Caco-2 (cell line): ENCODE measurements around the gene INPP5J. TPM values are rescaled to one million over a fixed set of nuclear protein-coding genes. Genes with fewer than 3 reads are reported as not detected.

Experiments used
- BruUV-seq: library from RNA; stranded (reverse); fragments of 400-500 nt; replicated peaks from 2 replicates; lab custom pipeline; 2021; lab: Mats Ljungman, UMichigan
- CTCF ChIA-PET: fragments of 300-600 bp; sonication (Branson Sonifier 250); formaldehyde crosslinking; loops from one replicate; lab custom pipeline; 2022; ENCODE audit warnings: antibody characterized with exemption; lab: Charles Lee
- POLR2A ChIA-PET: fragments of 300-600 bp; sonication (Branson Sonifier 250); formaldehyde crosslinking; loops from one replicate; lab custom pipeline; 2022; ENCODE audit warnings: antibody characterized with exemption; lab: Charles Lee
- DNase-seq, 2 experiments: peaks; one replicate each; pipeline versions ENCODE4 v3.0.0 to v3.0.0-alpha.2; 2020 to 2022
- H3K27me3 ChIP-seq: replicated peaks from 2 replicates; pipeline ENCODE4 v1.6.0; 2011; ENCODE audit warnings: low read length; ENCODE audit not compliant: control insufficient read depth, insufficient read depth
- H3K36me3 ChIP-seq: 2 replicates; pipeline ENCODE4 v1.5.1; 2011; ENCODE audit warnings: low read length; ENCODE audit not compliant: control insufficient read depth, insufficient read depth
- H3K4me1 ChIP-seq: fragments of 250-450 bp; sonication (Bioruptor Pico); 2 replicates; pipeline ENCODE4 v1.5.1; 2020; ENCODE audit warnings: mild to moderate bottlenecking
- H3K4me3 ChIP-seq: 2 replicates; pipeline ENCODE4 v1.5.1; 2011; ENCODE audit warnings: low read depth, mild to moderate bottlenecking, control low read depth, low read length
- H3K9me3 ChIP-seq: fragments of 250-450 bp; sonication (Bioruptor Pico); 2 replicates; pipeline ENCODE4 v1.5.1; 2020; ENCODE audit warnings: mild to moderate bottlenecking, moderate library complexity
- H3K27ac Mint-ChIP-seq: one replicate; pipeline ENCODE4 v1.8.0; 2022; ENCODE audit warnings: mixed read lengths; ENCODE audit not compliant: unreplicated experiment
- H3K27me3 Mint-ChIP-seq: one replicate; pipeline ENCODE4 v1.8.0; 2022; ENCODE audit warnings: mixed read lengths; ENCODE audit not compliant: insufficient read depth, unreplicated experiment
- H3K36me3 Mint-ChIP-seq: one replicate; pipeline ENCODE4 v1.8.0; 2022; ENCODE audit warnings: mild to moderate bottlenecking, mixed read lengths; ENCODE audit not compliant: insufficient read depth, unreplicated experiment
- H3K4me1 Mint-ChIP-seq: one replicate; pipeline ENCODE4 v1.8.0; 2022; ENCODE audit warnings: low read depth, mixed read lengths; ENCODE audit not compliant: unreplicated experiment
- H3K4me3 Mint-ChIP-seq: one replicate; pipeline ENCODE4 v1.8.0; 2022; ENCODE audit warnings: mild to moderate bottlenecking, moderate library complexity, mixed read lengths; ENCODE audit not compliant: unreplicated experiment
- H3K9me3 Mint-ChIP-seq: one replicate; pipeline ENCODE4 v1.8.0; 2022; ENCODE audit warnings: mixed read lengths; ENCODE audit not compliant: unreplicated experiment
- intact Hi-C: fragments of 100-400 bp; cut with micrococcal nuclease; formaldehyde crosslinking; loops from one replicate; pipeline ENCODE4 v1.10.0; 2022; ENCODE audit not compliant: unreplicated experiment
- total RNA-seq: library from RNA; stranded (reverse); gene quantifications from 2 replicates; pipeline ENCODE4 v1.2.3, GENCODE V29; 2022
- TF ChIP-seq, protein P1 (sequence below), 2 experiments: fragments of 200-600 bp in 1 of 2; IDR thresholded peaks; 1 replicate in 1 of 2; 2 replicates in 1 of 2; pipeline versions ENCODE4 v1.5.1 to v1.8.0; 2011 to 2022; ENCODE audit warnings: antibody characterized with exemption in 1 of 2, control low read depth in 1 of 2, inconsistent platforms in 1 of 2, low read depth in 1 of 2, low read length in 1 of 2, mild to moderate bottlenecking in 1 of 2, moderate library complexity in 1 of 2; ENCODE audit not compliant: insufficient read depth in 1 of 2, severe bottlenecking in 1 of 2, unreplicated experiment in 1 of 2

The INPP5J gene
- total RNA-seq, 1 experiment from 2014 or later, result 6.8 TPM

DNA sequence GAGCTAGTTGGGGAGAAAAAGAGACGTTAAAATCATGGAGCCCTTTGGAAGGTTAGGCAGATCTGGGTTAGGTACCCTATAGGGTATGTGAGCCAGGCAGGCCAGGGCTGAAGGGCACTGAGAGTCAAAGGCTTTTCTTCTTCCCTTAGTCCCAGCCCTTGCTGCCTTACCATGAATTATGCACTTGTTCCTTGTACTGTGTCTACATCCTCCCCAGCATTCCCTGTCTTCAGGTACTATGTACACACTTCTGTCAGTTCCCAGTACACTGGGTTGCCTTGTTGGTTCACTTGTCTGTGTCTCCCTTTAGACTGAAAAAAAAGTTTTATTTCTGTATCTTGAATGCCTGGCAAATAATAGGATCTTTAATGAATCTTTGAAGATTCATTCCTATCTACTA, 54.2 kb downstream of the INPP5J start:
- Mint-ChIP-seq H3K27me3 (no peaks in the 10 kb centered on the region), H3K4me1 (peaks cover 9% of the 10 kb centered on the region), H3K4me3 (no peak overlapping the region), H3K27ac (no peak overlapping the region), H3K36me3 (peaks cover 4% of the 10 kb centered on the region), H3K9me3 (no peaks in the 10 kb centered on the region)
- ChIA-PET POLR2A (interaction anchor here (1.3 kb wide), 1 partner anchor 208 kb away, joined by 4 read pairs; the partner anchor contains the start of gene TUG1), CTCF (no interaction called here)
- intact Hi-C loops, result no loop called here
- TF ChIP-seq, protein P1, sequence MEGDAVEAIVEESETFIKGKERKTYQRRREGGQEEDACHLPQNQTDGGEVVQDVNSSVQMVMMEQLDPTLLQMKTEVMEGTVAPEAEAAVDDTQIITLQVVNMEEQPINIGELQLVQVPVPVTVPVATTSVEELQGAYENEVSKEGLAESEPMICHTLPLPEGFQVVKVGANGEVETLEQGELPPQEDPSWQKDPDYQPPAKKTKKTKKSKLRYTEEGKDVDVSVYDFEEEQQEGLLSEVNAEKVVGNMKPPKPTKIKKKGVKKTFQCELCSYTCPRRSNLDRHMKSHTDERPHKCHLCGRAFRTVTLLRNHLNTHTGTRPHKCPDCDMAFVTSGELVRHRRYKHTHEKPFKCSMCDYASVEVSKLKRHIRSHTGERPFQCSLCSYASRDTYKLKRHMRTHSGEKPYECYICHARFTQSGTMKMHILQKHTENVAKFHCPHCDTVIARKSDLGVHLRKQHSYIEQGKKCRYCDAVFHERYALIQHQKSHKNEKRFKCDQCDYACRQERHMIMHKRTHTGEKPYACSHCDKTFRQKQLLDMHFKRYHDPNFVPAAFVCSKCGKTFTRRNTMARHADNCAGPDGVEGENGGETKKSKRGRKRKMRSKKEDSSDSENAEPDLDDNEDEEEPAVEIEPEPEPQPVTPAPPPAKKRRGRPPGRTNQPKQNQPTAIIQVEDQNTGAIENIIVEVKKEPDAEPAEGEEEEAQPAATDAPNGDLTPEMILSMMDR (IDR thresholded peaks at IDR 0.05; ENCODE audit: insufficient read depth in 1 of 2, low read depth in 1 of 2, low read length in 1 of 2, severe bottlenecking in 1 of 2, unreplicated experiment in 1 of 2), result no peak
- no TSS peak for BruUV-seq
- Histone ChIP-seq H3K4me1 (peaks cover 3% of the 10 kb centered on the region; the same call in 1 of the 2 replicates), H3K9me3 (peaks cover 3% of the 10 kb centered on the region; the same call in 1 of the 2 replicates), H3K27me3 (no peaks in the 10 kb centered on the region), H3K36me3 (no peaks in the 10 kb centered on the region), H3K4me3 (no peak overlapping the region)
- no peak for DNase-seq

DNA sequence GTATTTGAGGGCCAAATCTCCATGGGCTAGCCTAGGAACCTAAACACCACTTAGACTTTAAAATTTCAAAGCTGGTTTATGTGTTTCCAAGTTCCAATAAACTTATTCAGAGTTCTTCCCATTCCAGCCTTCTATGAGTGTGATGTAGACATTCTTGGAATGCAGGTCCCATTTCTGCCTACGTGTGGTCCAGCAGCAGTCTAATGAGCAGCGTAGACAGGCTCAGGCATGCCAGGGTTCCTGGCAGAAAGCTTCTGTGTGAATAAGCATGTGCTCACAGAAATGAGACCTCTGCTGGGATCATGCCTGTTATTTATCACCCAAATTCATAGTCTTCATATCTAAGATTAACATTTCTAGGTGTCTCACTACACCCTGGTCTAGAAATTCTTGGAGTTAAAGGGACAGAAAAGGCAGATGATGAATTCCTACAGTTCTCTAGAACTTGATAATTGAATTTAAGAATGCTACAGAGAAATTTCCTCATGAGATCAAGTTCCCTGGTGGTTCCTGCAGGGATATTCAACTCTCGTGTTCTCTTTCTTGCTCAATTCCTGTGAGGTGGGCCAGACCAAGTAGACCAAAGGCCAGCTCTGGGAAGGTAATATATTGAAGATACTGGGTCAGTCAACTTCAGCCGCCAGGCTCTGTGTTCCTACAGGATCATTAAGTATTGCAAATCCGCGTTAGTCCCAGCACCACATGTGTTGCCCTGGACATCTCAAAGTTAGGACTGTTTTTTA, 54.8 kb downstream of the INPP5J start:
- no TSS peak for BruUV-seq
- Mint-ChIP-seq H3K36me3 (peaks cover 4% of the 10 kb centered on the region), H3K4me1 (peaks cover 9% of the 10 kb centered on the region), H3K9me3 (no peaks in the 10 kb centered on the region), H3K27ac (no peak overlapping the region), H3K27me3 (no peaks in the 10 kb centered on the region), H3K4me3 (no peak overlapping the region)
- no peak for DNase-seq
- Histone ChIP-seq H3K36me3 (no peaks in the 10 kb centered on the region), H3K27me3 (no peaks in the 10 kb centered on the region), H3K4me3 (no peak overlapping the region), H3K9me3 (peaks cover 3% of the 10 kb centered on the region; the same call in 1 of the 2 replicates), H3K4me1 (peaks cover 3% of the 10 kb centered on the region; the same call in 1 of the 2 replicates)
- intact Hi-C loops, result no loop called here
- CTCF ChIA-PET, result no interaction called here
- POLR2A ChIA-PET, result interaction anchor here (1.3 kb wide), 1 partner anchor 208 kb away, joined by 4 read pairs; the partner anchor contains the start of gene TUG1
- TF ChIP-seq, protein P1 (IDR thresholded peaks at IDR 0.05; ENCODE audit: insufficient read depth in 1 of 2, low read depth in 1 of 2, low read length in 1 of 2, severe bottlenecking in 1 of 2, unreplicated experiment in 1 of 2), result no peak

DNA sequence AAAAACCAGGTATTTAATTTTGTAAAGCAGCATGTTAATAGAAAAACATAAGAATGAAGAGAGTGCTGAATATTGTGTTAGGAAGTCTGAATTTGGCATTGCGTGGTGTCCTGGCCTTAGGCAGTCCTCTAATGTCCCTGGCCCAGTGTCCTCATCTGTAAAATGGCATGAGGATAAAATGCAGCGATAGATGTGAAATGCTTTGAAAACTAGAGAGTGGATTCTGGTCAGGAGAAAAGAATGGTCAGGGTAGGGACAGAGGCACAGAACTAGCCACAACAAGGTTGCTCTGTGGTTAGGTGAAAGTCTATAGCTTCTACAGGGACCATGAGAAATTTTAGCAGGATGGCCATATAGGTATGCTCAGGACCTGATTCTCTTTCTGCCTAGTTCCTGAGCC, 56.1 kb downstream of the INPP5J start:
- BruUV-seq, result no TSS peak

More for the DNA sequence above, 56.1 kb downstream of the INPP5J start:
- intact Hi-C loops, result no loop called here
- ChIA-PET POLR2A (no interaction called here), CTCF (no interaction called here)
- TF ChIP-seq, protein P1 (IDR thresholded peaks at IDR 0.05; ENCODE audit: insufficient read depth in 1 of 2, low read depth in 1 of 2, low read length in 1 of 2, severe bottlenecking in 1 of 2, unreplicated experiment in 1 of 2), result no peak
- H3K27ac Mint-ChIP-seq, result no peak overlapping the region
- Histone ChIP-seq H3K36me3 (no peaks in the 10 kb centered on the region), H3K4me1 (0 out of 2 replicates have a peak, but pooled peaks cover 3% of the 10 kb centered on the region), H3K9me3 (peaks cover 3% of the 10 kb centered on the region; the same call in 1 of the 2 replicates), H3K4me3 (no peak overlapping the region), H3K27me3 (no peaks in the 10 kb centered on the region)
- no peak overlapping the region for H3K4me3 Mint-ChIP-seq
- no peak for DNase-seq
- peaks cover 1% of the 10 kb centered on the region for H3K4me1 Mint-ChIP-seq
- H3K36me3 Mint-ChIP-seq, result peaks cover 4% of the 10 kb centered on the region
- no peaks in the 10 kb centered on the region for H3K27me3 Mint-ChIP-seq
- H3K9me3 Mint-ChIP-seq, result no peaks in the 10 kb centered on the region
